ENCODE data around the gene SMC3. TPM values are rescaled to one million over a fixed set of nuclear protein-coding genes. Genes with fewer than 3 reads are reported as not detected.

Gene SMC3
- total RNA-seq, 4 donors from 2014 or later, result 27.7 to 50.2 (median 39.5) TPM

DNA sequence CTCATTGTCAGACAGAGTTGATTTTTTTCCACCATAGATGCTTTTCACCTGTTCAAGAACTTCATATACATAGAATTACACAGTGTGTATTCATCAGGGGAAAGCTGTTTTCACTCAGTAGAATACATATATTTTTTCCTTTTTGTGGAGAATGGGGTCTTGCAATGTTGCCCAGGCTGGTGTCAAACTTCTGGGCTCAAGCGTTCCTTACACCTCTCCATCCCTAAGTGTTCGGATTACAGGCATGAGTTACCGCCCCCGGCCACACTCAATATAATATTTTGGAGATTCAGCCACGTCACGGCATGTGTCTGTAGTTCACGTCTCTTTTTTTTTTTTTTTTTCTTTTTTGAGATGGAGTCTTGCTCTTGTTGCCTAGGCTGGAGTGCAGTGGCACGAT, 7.5 kb upstream of the SMC3 start:
- DNase-seq (ENCODE audit: extremely low spot score), result no peak
- no peak overlapping the region for H3K4me3 ChIP-seq
- no peaks in the 10 kb centered on the region for H3K36me3 ChIP-seq
- WGBS, result 94% methylated on average over 8 of the region's 8 CpGs
- TF ChIP-seq EP300 (IDR thresholded peaks at IDR 0.05) (no peak), POLR2A (IDR thresholded peaks at IDR 0.05; ENCODE audit: low read depth) (no peak), POLR2AphosphoS5 (IDR thresholded peaks at IDR 0.05) (no peak)
- TF ChIP-seq, protein P1, sequence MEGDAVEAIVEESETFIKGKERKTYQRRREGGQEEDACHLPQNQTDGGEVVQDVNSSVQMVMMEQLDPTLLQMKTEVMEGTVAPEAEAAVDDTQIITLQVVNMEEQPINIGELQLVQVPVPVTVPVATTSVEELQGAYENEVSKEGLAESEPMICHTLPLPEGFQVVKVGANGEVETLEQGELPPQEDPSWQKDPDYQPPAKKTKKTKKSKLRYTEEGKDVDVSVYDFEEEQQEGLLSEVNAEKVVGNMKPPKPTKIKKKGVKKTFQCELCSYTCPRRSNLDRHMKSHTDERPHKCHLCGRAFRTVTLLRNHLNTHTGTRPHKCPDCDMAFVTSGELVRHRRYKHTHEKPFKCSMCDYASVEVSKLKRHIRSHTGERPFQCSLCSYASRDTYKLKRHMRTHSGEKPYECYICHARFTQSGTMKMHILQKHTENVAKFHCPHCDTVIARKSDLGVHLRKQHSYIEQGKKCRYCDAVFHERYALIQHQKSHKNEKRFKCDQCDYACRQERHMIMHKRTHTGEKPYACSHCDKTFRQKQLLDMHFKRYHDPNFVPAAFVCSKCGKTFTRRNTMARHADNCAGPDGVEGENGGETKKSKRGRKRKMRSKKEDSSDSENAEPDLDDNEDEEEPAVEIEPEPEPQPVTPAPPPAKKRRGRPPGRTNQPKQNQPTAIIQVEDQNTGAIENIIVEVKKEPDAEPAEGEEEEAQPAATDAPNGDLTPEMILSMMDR (IDR thresholded peaks at IDR 0.05), result no peak
- H3K4me1 ChIP-seq, result no peaks in the 10 kb centered on the region
- H3K27ac ChIP-seq (replicated peaks in 1 of 4), result no peak overlapping the region
- no peaks in the 10 kb centered on the region for H3K9me3 ChIP-seq
- intact Hi-C loops (cut with DNase I), result loop anchor here (10.0 kb wide), 1 partner anchor 355 kb away; the partner anchor contains the start of gene MXI1
- H3K27me3 ChIP-seq, result no peaks in the 10 kb centered on the region

DNA sequence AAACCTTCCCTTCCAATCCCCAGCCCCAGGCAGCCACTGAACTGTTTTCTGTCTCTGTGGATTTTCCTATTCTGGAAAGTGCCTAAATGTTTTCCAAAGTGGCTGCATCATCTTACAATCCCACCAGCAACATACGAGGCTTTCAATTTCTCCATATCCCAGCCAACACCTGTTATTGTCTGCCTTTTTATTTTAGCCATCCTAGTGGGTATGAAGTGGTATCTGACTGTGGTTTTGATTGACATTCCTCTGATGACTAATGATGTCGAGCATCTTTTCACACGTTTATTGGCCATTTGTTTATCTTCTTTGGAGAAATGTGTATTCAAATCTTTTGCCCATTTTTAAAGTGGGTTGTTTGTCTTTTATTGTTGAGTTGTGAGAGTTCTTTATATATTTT, 6.2 kb upstream of the SMC3 start:
- TF ChIP-seq, protein P1 (IDR thresholded peaks at IDR 0.05), result no peak
- TF ChIP-seq POLR2AphosphoS5 (IDR thresholded peaks at IDR 0.05) (no peak), EP300 (IDR thresholded peaks at IDR 0.05) (no peak), POLR2A (IDR thresholded peaks at IDR 0.05; ENCODE audit: low read depth) (no peak)
- H3K9me3 ChIP-seq, result no peaks in the 10 kb centered on the region
- no peak overlapping the region for H3K4me3 ChIP-seq
- no peaks in the 10 kb centered on the region for H3K36me3 ChIP-seq
- H3K4me1 ChIP-seq, result peaks cover 1 to 6% (median 2%) of the 10 kb centered on the region in 4 donors
- no peak overlapping the region for H3K27ac ChIP-seq (replicated peaks in 1 of 4)
- no peaks in the 10 kb centered on the region for H3K27me3 ChIP-seq
- 86% methylated on average over 3 of the region's 3 CpGs for WGBS
- intact Hi-C loops (cut with DNase I), result loop anchor here (10.0 kb wide), 1 partner anchor 356 kb away; the partner anchor contains the start of gene MXI1
- DNase-seq (ENCODE audit: extremely low spot score), result no peak

DNA sequence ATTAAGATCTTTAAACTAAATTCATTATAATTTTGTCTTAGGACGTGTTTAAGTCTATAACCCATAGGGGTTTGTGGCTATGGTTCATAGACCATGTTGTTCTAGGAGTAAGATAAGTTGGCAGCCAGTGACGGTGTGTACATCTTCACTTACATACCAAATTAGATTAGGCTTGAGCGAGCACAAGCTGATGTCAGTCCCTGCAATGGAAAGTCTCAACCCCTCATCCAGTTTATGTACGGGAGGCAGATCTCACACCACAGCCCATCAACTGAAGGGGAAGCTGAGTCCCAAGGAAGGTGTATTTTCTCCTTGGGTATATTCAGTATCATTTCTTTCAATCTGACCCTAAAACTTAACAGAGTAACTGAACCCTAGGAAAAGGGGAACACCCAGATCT, 5.1 kb upstream of the SMC3 start:
- Histone ChIP-seq H3K27ac (replicated peaks in 1 of 4) (no peak overlapping the region), H3K9me3 (no peaks in the 10 kb centered on the region), H3K4me1 (peaks cover 7 to 13% (median 9%) of the 10 kb centered on the region in 4 donors), H3K36me3 (no peaks in the 10 kb centered on the region), H3K27me3 (no peaks in the 10 kb centered on the region), H3K4me3 (no peak overlapping the region)
- no peak for DNase-seq (ENCODE audit: extremely low spot score)
- TF ChIP-seq POLR2A (IDR thresholded peaks at IDR 0.05; ENCODE audit: low read depth) (no peak), POLR2AphosphoS5 (IDR thresholded peaks at IDR 0.05) (no peak), EP300 (IDR thresholded peaks at IDR 0.05) (no peak)
- TF ChIP-seq, protein P1 (IDR thresholded peaks at IDR 0.05), result no peak
- intact Hi-C loops (cut with DNase I), result loop anchor here (10.0 kb wide), 1 partner anchor 358 kb away; the partner anchor contains the start of gene MXI1
- 87% methylated on average over 4 of the region's 4 CpGs for WGBS

DNA sequence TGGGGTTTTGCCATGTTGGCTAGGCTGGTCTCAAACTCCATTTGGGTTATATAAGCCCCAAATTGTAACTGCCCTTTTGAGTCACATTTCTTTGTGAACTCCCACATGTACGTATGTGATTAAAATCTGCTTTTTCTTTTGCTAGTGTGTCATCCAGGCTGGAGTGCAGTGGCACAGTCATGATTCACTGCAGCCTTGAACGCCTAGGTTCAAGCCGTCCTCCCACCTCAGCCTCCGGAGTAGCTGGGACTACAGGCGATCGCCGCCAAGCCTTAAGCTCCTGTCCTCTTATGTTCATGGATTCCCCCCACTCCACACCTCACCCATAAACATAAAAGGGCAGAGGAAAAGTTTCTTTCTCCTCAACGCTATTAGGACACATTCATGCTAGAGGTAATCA, 4.4 kb upstream of the SMC3 start:
- DNase-seq (ENCODE audit: extremely low spot score), result no peak
- Histone ChIP-seq H3K4me3 (no peak overlapping the region), H3K9me3 (no peaks in the 10 kb centered on the region), H3K27ac (replicated peaks in 1 of 4) (no peak overlapping the region), H3K4me1 (peaks cover 7 to 13% (median 9%) of the 10 kb centered on the region in 4 donors), H3K27me3 (no peaks in the 10 kb centered on the region), H3K36me3 (no peaks in the 10 kb centered on the region)
- TF ChIP-seq, protein P1 (IDR thresholded peaks at IDR 0.05), result no peak
- no peak for TF ChIP-seq POLR2A (IDR thresholded peaks at IDR 0.05; ENCODE audit: low read depth)
- no peak for TF ChIP-seq EP300 (IDR thresholded peaks at IDR 0.05)
- no peak for TF ChIP-seq POLR2AphosphoS5 (IDR thresholded peaks at IDR 0.05)
- 93% methylated on average over 8 of the region's 8 CpGs for WGBS
- intact Hi-C loops (cut with DNase I), result loop anchor here (10.0 kb wide), 1 partner anchor 358 kb away; the partner anchor contains the start of gene MXI1
